Kidney epithelial cell (primary cell): ENCODE results near the gene NCKAP5. TPM values are rescaled to one million over a fixed set of nuclear protein-coding genes. Genes with fewer than 3 reads are reported as not detected.

ENCODE experiments used
- DNase-seq: peaks from one replicate; pipeline ENCODE4 v3.0.0-alpha.2; 2010; ENCODE audit warnings: low read depth
- H3K27me3 ChIP-seq: 2 replicates; pipeline ENCODE4 v1.6.0; 2011; ENCODE audit warnings: low read length; ENCODE audit not compliant: control insufficient read depth, insufficient read depth
- H3K36me3 ChIP-seq: 2 replicates; pipeline ENCODE4 v1.5.1; 2011; ENCODE audit warnings: low read length; ENCODE audit not compliant: control insufficient read depth, insufficient read depth
- H3K4me3 ChIP-seq: 2 replicates; pipeline ENCODE4 v1.5.1; 2011; ENCODE audit warnings: low read depth, mild to moderate bottlenecking, control low read depth, low read length
- total RNA-seq: library from RNA; depleted of rRNA; stranded (reverse); fragments of >200 nt; gene quantifications from 2 replicates; pipeline ENCODE4 v1.2.3, GENCODE V29; 2015
- TF ChIP-seq, protein P1 (sequence below): IDR thresholded peaks from 2 replicates; pipeline ENCODE4 v1.5.1; 2011; ENCODE audit warnings: mild to moderate bottlenecking, moderate library complexity, low read length, control low read depth, inconsistent platforms; ENCODE audit not compliant: insufficient read depth, poor library complexity, severe bottlenecking

The NCKAP5 gene
- total RNA-seq, 1 donor from 2014 or later = 0.33 TPM

DNA sequence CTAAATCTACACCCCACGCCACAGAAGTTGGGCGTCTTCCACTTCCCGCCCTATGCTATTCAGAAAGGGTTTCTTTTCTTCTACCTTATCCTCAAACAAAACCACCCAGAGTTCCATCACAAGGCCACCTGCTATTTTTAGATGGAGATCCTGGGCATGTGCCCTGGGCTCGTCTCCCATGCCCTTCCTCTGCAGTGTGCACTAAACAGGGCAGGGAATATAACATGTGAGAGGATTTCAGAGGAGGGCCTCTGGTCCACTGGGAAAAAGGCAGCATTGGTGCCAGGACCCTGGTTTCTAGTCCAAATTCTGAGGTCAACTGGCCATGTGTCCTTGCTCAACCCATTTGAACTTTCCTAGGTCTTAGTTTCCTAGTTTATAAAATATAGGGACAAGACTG lies 320.0 kb downstream of the NCKAP5 start:
- no peaks in the 10 kb centered on the region for H3K27me3 ChIP-seq
- H3K36me3 ChIP-seq = no peaks in the 10 kb centered on the region
- no peak for DNase-seq
- TF ChIP-seq, protein P1, sequence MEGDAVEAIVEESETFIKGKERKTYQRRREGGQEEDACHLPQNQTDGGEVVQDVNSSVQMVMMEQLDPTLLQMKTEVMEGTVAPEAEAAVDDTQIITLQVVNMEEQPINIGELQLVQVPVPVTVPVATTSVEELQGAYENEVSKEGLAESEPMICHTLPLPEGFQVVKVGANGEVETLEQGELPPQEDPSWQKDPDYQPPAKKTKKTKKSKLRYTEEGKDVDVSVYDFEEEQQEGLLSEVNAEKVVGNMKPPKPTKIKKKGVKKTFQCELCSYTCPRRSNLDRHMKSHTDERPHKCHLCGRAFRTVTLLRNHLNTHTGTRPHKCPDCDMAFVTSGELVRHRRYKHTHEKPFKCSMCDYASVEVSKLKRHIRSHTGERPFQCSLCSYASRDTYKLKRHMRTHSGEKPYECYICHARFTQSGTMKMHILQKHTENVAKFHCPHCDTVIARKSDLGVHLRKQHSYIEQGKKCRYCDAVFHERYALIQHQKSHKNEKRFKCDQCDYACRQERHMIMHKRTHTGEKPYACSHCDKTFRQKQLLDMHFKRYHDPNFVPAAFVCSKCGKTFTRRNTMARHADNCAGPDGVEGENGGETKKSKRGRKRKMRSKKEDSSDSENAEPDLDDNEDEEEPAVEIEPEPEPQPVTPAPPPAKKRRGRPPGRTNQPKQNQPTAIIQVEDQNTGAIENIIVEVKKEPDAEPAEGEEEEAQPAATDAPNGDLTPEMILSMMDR = no peak
- no peak overlapping the region for H3K4me3 ChIP-seq

DNA sequence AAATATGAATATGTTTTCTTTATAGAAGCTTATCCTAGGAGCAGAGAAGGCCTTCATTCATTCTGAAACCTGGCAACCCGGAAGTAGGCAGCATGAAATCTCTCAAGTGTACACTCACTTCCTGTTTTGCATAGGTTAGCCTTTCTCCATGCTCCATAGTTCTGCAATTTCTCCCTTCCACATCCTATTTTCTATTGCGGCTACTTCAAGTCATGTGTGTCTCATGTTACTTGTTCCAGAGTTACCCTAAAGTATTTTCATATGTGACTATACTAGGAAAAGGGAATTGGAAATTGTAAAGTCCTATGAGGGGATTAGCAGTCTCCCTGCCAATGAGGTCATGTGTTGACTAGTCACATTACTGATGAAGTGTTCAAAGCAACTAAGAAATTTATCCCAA lies 320.6 kb downstream of the NCKAP5 start:
- no peak for DNase-seq
- TF ChIP-seq, protein P1 = no peak

GRCh38 chr2:133241224-133241571 lies 327.1 kb downstream of the NCKAP5 start:
- Histone ChIP-seq H3K36me3 (no peaks in the 10 kb centered on the region), H3K4me3 (no peak overlapping the region), H3K27me3 (no peaks in the 10 kb centered on the region)
- TF ChIP-seq, protein P1 = no peak
- no peak for DNase-seq

More for the DNA sequence above, 320.6 kb downstream of the NCKAP5 start:
- no peak overlapping the region for H3K4me3 ChIP-seq
- H3K36me3 ChIP-seq = no peaks in the 10 kb centered on the region
- H3K27me3 ChIP-seq = no peaks in the 10 kb centered on the region

DNA sequence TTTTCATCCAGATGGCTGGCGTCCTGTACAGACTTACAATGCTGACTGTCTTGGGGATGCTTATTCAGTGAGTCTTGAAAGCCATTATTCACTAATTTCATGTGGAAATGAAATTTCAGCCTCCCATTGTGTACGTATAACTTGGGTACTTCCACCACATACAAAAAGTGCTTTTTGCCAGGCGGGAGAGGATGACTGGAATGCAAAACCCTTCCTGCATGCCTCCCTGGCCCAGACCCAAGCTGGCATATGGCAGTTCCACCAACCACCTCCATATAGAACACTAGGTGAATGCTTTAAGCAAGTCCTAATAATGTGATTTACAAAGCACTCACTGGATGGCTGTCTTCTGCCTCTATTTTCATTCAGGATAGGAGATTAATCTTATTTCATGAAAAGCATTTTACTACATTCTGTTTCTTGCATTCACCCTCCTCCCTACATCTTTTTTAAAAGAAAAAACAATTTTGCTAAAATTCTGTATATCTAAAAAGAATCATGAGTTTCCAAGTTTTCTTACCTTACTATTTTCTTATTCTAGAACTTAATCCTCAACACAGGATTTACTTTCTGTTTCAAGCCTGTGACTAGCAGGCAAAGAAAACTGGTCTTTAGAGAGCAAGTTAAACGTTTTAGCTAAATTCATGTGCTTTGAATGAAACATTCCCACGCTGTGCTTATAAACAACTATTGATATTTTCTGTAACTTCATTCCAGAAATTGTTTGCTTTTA lies 327.6 kb downstream of the NCKAP5 start:
- TF ChIP-seq, protein P1 = no peak
- H3K4me3 ChIP-seq = no peak overlapping the region
- H3K27me3 ChIP-seq = no peaks in the 10 kb centered on the region
- no peaks in the 10 kb centered on the region for H3K36me3 ChIP-seq
- DNase-seq = no peak

DNA sequence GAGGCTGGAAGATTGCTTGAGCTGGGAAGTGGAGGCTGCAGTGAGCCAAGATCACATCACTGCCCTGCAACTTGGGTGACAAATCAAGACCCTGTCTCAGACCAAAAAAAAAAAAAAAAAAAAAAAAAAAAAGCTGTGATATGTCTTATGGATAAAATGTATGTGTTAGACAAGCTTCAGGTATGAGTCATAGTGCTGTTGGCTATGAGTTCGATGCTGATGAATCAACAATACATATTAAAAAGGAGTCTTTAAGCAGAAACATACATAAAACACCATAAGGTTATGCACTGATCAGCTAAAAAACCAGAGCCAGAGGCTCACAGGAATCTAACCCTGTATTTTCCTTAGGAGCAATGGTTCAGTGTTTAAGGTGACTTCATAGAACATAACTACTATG lies 332.3 kb downstream of the NCKAP5 start:
- TF ChIP-seq, protein P1 = no peak

GRCh38 chr2:133232556-133232955 lies 335.7 kb downstream of the NCKAP5 start:
- Histone ChIP-seq H3K36me3 (no peaks in the 10 kb centered on the region), H3K27me3 (no peaks in the 10 kb centered on the region), H3K4me3 (no peak overlapping the region)
- DNase-seq = no peak
- TF ChIP-seq, protein P1 = no peak

More for the DNA sequence above, 332.3 kb downstream of the NCKAP5 start:
- Histone ChIP-seq H3K27me3 (no peaks in the 10 kb centered on the region), H3K36me3 (no peaks in the 10 kb centered on the region), H3K4me3 (no peak overlapping the region)
- no peak for DNase-seq
